Measurements from ENCODE around the gene ACAA2.

DNA sequence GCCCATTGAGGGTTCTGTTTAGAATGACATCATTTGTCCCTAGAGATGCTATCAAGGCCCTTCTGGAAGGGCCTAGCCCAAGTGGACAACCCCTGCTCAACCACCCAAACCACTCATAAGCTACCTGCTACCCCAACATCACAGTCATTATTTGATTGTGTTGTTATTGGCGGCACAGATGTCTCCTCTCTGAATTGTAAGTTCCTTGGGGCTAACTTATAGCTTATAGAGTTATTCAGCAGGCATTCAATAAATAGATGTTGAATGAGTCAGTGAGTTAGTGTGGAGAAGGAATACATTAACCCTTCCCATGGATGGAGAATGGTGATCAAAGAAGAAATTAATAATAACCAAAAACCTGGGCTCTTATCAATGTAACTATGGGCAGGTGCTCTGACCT lies 80.0 kb downstream of the ACAA2 start:
- TF ChIP-seq, protein P1, sequence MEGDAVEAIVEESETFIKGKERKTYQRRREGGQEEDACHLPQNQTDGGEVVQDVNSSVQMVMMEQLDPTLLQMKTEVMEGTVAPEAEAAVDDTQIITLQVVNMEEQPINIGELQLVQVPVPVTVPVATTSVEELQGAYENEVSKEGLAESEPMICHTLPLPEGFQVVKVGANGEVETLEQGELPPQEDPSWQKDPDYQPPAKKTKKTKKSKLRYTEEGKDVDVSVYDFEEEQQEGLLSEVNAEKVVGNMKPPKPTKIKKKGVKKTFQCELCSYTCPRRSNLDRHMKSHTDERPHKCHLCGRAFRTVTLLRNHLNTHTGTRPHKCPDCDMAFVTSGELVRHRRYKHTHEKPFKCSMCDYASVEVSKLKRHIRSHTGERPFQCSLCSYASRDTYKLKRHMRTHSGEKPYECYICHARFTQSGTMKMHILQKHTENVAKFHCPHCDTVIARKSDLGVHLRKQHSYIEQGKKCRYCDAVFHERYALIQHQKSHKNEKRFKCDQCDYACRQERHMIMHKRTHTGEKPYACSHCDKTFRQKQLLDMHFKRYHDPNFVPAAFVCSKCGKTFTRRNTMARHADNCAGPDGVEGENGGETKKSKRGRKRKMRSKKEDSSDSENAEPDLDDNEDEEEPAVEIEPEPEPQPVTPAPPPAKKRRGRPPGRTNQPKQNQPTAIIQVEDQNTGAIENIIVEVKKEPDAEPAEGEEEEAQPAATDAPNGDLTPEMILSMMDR (IDR thresholded peaks at IDR 0.05 in 2 of 3, conservative IDR thresholded peaks at IDR 0.05 in 1 of 3; ENCODE audit: control insufficient read depth in 2 of 3, extremely low read depth in 1 of 3, insufficient read depth in 1 of 3, low read depth in 3 of 3, low read length in 3 of 3): no peak
- TF ChIP-seq NR2C2 (IDR thresholded peaks at IDR 0.05; ENCODE audit: borderline replicate concordance, control insufficient read depth, insufficient read length, low read depth) (no peak), YY1 (IDR thresholded peaks at IDR 0.05; ENCODE audit: low read depth, low read length) (no peak), MYC (IDR thresholded peaks at IDR 0.05; ENCODE audit: insufficient read depth, insufficient read length, insufficient replicate concordance, low read length, severe bottlenecking) (no peak), ZNF274 (IDR thresholded peaks at IDR 0.05; ENCODE audit: insufficient read depth, insufficient read length) (no peak), NFIC (IDR thresholded peaks at IDR 0.05; ENCODE audit: low read depth, low read length) (no peak), POLR2AphosphoS5 (IDR thresholded peaks at IDR 0.05; ENCODE audit: low read length) (no peak), ZZZ3 (IDR thresholded peaks at IDR 0.05; ENCODE audit: control insufficient read depth, insufficient read length, low read depth) (no peak), EP300 (IDR thresholded peaks at IDR 0.05; ENCODE audit: borderline replicate concordance in 1 of 2, control insufficient read depth in 1 of 2, low read depth in 2 of 2, low read length in 2 of 2) (no peak), SP1 (IDR thresholded peaks at IDR 0.05; ENCODE audit: low read depth, low read length) (no peak)
- TF ChIP-seq, protein P2, sequence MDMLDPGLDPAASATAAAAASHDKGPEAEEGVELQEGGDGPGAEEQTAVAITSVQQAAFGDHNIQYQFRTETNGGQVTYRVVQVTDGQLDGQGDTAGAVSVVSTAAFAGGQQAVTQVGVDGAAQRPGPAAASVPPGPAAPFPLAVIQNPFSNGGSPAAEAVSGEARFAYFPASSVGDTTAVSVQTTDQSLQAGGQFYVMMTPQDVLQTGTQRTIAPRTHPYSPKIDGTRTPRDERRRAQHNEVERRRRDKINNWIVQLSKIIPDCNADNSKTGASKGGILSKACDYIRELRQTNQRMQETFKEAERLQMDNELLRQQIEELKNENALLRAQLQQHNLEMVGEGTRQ (IDR thresholded peaks at IDR 0.05; ENCODE audit: borderline replicate concordance, low read depth, low read length): no peak
